SK-N-MC (cell line): ENCODE measurements around the gene RNPS1.

ENCODE experiments used
- DNase-seq: peaks from one replicate; pipeline ENCODE4 v3.0.0-alpha.2; 2011; ENCODE audit warnings: low read depth, low spot score
- H3K27ac ChIP-seq: fragments of 200-600 bp; sonication (generic); 2 replicates; pipeline ENCODE4 v1.5.1; 2016; ENCODE audit warnings: mixed run types
- H3K36me3 ChIP-seq: fragments of 200-600 bp; sonication (generic); 2 replicates; pipeline ENCODE4 v1.6.1; 2017; ENCODE audit warnings: antibody characterized with exemption, low read length, mixed read lengths; ENCODE audit not compliant: insufficient read depth
- H3K4me3 ChIP-seq: fragments of 200-600 bp; sonication (generic); 2 replicates; pipeline ENCODE4 v1.5.1; 2016
- H3K9ac ChIP-seq: fragments of 200-600 bp; sonication (generic); 2 replicates; pipeline ENCODE4 v1.8.0; 2017; ENCODE audit warnings: mixed run types, mixed read lengths; ENCODE audit not compliant: insufficient read length
- H3K9me3 ChIP-seq: fragments of 200-600 bp; sonication (generic); 2 replicates; pipeline ENCODE4 v1.6.1; 2017; ENCODE audit warnings: low read depth, mild to moderate bottlenecking, antibody characterized with exemption, low read length, moderate library complexity, mixed read lengths
- EZH2 ChIP-seq: fragments of 200-600 bp; sonication (generic); IDR thresholded peaks from one replicate; pipeline ENCODE4 v1.6.1; 2017; ENCODE audit warnings: antibody characterized with exemption
- FOXP2 ChIP-seq: optimal IDR thresholded peaks from 2 replicates; pipeline ENCODE3; 2011; ENCODE audit warnings: mild to moderate bottlenecking, moderate library complexity; ENCODE audit not compliant: insufficient read depth; ENCODE audit errors: extremely low read length, control extremely low read depth
- POLR2AphosphoS5 ChIP-seq: IDR thresholded peaks from 2 replicates; pipeline ENCODE4 v1.6.1; 2012; ENCODE audit warnings: mild to moderate bottlenecking, low read depth, low read length, borderline replicate concordance

The RNPS1 gene

GRCh38 chr16:2209258-2210008, 58.5 kb downstream of the RNPS1 start:
- Histone ChIP-seq H3K36me3 (peaks cover 25% of the 10 kb centered on the region; the same call in 1 of the 2 replicates), H3K9ac (no peak overlapping the region), H3K4me3 (no peak overlapping the region), H3K9me3 (no peaks in the 10 kb centered on the region), H3K27ac (no peak overlapping the region)
- DNase-seq: no peak
- TF ChIP-seq POLR2AphosphoS5: no peak
- no peak for TF ChIP-seq EZH2
- TF ChIP-seq FOXP2: no peak

- no peak for DNase-seq
- Histone ChIP-seq H3K4me3 (no peak overlapping the region), H3K27ac (no peak overlapping the region), H3K9ac (no peak overlapping the region), H3K9me3 (no peaks in the 10 kb centered on the region), H3K36me3 (peaks cover 25% of the 10 kb centered on the region; the same call in 1 of the 2 replicates)
- TF ChIP-seq EZH2 (no peak), FOXP2 (no peak), POLR2AphosphoS5 (no peak)
Observed at GRCh38 chr16:2208772-2209171, 59.2 kb downstream of the RNPS1 start.

- TF ChIP-seq EZH2 (no peak), FOXP2 (no peak), POLR2AphosphoS5 (no peak)
- no peak for DNase-seq
- Histone ChIP-seq H3K27ac (no peak overlapping the region), H3K36me3 (peaks cover 25% of the 10 kb centered on the region; the same call in 1 of the 2 replicates), H3K9ac (no peak overlapping the region), H3K9me3 (no peaks in the 10 kb centered on the region), H3K4me3 (no peak overlapping the region)
Observed at GRCh38 chr16:2208308-2208707, 59.6 kb downstream of the RNPS1 start.

- no peak overlapping the region for H3K27ac ChIP-seq
- no peak for TF ChIP-seq FOXP2
- TF ChIP-seq EZH2: no peak
- no peak for TF ChIP-seq POLR2AphosphoS5
- no peak overlapping the region for H3K9ac ChIP-seq
- no peaks in the 10 kb centered on the region for H3K9me3 ChIP-seq
- DNase-seq: no peak
- H3K4me3 ChIP-seq: no peak overlapping the region
- H3K36me3 ChIP-seq: peaks cover 25% of the 10 kb centered on the region; the same call in 1 of the 2 replicates
Observed at GRCh38 chr16:2207872-2208271, 60.1 kb downstream of the RNPS1 start.

- Histone ChIP-seq H3K27ac (no peak overlapping the region), H3K4me3 (peak overlapping the region; percentile 90; the same call in 1 of the 2 replicates), H3K36me3 (peaks cover 25% of the 10 kb centered on the region; the same call in 1 of the 2 replicates), H3K9me3 (no peaks in the 10 kb centered on the region), H3K9ac (no peak overlapping the region)
- no peak for DNase-seq
- TF ChIP-seq EZH2: no peak
- TF ChIP-seq FOXP2: no peak
- TF ChIP-seq POLR2AphosphoS5: no peak
Observed at GRCh38 chr16:2206780-2207433, 61.0 kb downstream of the RNPS1 start.

GRCh38 chr16:2206420-2206779, 61.5 kb downstream of the RNPS1 start:
- H3K36me3 ChIP-seq: peaks cover 25% of the 10 kb centered on the region; the same call in 1 of the 2 replicates
- no peak for TF ChIP-seq POLR2AphosphoS5
- no peaks in the 10 kb centered on the region for H3K9me3 ChIP-seq
- no peak for DNase-seq
- peak overlapping the region; percentile 90 for H3K4me3 ChIP-seq
- peak overlapping the region; percentile 96 for H3K9ac ChIP-seq
- no peak overlapping the region; the same call in 1 of the 2 replicates for H3K27ac ChIP-seq

- peak overlapping the region; percentile 90 for H3K4me3 ChIP-seq
- no peak for DNase-seq
- H3K9ac ChIP-seq: peak overlapping the region; percentile 96
- H3K27ac ChIP-seq: peak overlapping the region; percentile 92
- H3K36me3 ChIP-seq: peaks cover 25% of the 10 kb centered on the region; the same call in 1 of the 2 replicates
- TF ChIP-seq EZH2 (no peak), POLR2AphosphoS5 (no peak), FOXP2 (no peak)
- no peaks in the 10 kb centered on the region for H3K9me3 ChIP-seq
Observed at GRCh38 chr16:2205967-2206313, 62.0 kb downstream of the RNPS1 start.

- Histone ChIP-seq H3K4me3 (peak within 1 kb of the TSS; percentile 90), H3K36me3 (peaks cover 25% of the 10 kb centered on the region; the same call in 1 of the 2 replicates), H3K27ac (peak within 1 kb of the TSS; percentile 92), H3K9ac (peak within 1 kb of the TSS; percentile 96), H3K9me3 (no peaks in the 10 kb centered on the region)
- TF ChIP-seq POLR2AphosphoS5 (peak; percentile 89), EZH2 (no peak), FOXP2 (peak; percentile 49)
- peak; percentile 44 for DNase-seq
Observed at GRCh38 chr16:2205104-2205966, 62.6 kb downstream of the RNPS1 start, which contains the start of gene MLST8. Gene MLST8 (plus strand): TSS chr16:2205454. CDS start chr16:2206086, 632 bp downstream.
